Spinal cord (tissue), 10 donors: ENCODE measurements around the gene POU2F2. TPM values are rescaled to one million over a fixed set of nuclear protein-coding genes. Genes with fewer than 3 reads are reported as not detected.
A peak's percentile ranks its signal among the peaks of the same experiment; 100 is the strongest.

Source experiments
- DNase-seq, 6 donors: peaks; one replicate each; pipeline versions ENCODE4 v3.0.0 to v3.0.0-alpha.2; 2013 to 2015; ENCODE audit warnings: low spot score in 6 of 6, low read depth in 4 of 6
- H3K27ac ChIP-seq: one replicate; pipeline ENCODE4 v1.5.1; 2013; ENCODE audit warnings: low read depth, low read length, control low read depth
- H3K27me3 ChIP-seq: one replicate; pipeline ENCODE4 v1.6.1; 2013; ENCODE audit warnings: low read length; ENCODE audit not compliant: control insufficient read depth, insufficient read depth
- H3K36me3 ChIP-seq: one replicate; pipeline ENCODE4 v1.6.1; 2013; ENCODE audit warnings: low read length; ENCODE audit not compliant: control insufficient read depth, insufficient read depth
- H3K4me1 ChIP-seq: one replicate; pipeline ENCODE4 v1.6.1; 2013; ENCODE audit warnings: low read length; ENCODE audit not compliant: control insufficient read depth, insufficient read depth
- H3K4me3 ChIP-seq: one replicate; pipeline ENCODE4 v1.5.1; 2013; ENCODE audit warnings: low read depth, low read length, control low read depth
- H3K9me3 ChIP-seq: one replicate; pipeline ENCODE4 v1.6.1; 2013; ENCODE audit warnings: low read length; ENCODE audit not compliant: control insufficient read depth, insufficient read depth
- WGBS: methylation state at CpG from one replicate; pipeline ENCODE4 v1.1.5; 2013; ENCODE audit warnings: missing lambda C conversion rate; ENCODE audit not compliant: insufficient coverage; 5-methylcytosine and 5-hydroxymethylcytosine counted together
- polyA plus RNA-seq, 2 donors: library from polyadenylated mRNA; unstranded; fragments of 120-200 nt; gene quantifications; one replicate each; pipeline ENCODE4 v1.2.1, GENCODE V29; 2013; ENCODE audit not compliant: insufficient read length in 2 of 2
- total RNA-seq, 2 donors: library from RNA; depleted of rRNA in 1 of 2; stranded (reverse); fragments of 120-200 nt in 1 of 2; fragments of >200 nt in 1 of 2; gene quantifications; one replicate each; pipeline versions ENCODE4 v1.2.3 to v1.2.4, GENCODE V29; 2013 to 2014
- donor health status: healthy.

The POU2F2 gene
- total and polyA plus RNA-seq, 4 donors: 1.2 to 20.6 (median 10.4) TPM

DNA sequence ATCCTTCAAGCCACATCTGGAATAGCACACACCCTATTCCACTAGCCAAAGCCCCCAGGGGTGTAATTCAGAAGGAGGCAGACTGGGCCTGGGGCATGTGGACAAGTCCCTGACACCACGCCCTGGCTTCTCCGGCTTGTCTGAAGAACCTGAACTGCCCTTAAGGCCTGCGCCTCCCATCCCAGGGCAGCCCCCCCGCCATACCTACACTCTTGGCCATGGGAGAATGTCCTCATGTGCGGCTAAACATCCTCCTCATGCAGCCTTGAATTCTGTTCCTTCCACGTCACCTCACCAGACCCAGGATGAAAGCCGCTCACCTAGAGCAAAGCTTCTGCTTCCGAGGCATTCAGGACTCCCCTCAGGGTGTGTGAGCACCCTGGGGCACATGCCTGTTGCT lies 24.3 kb upstream of the POU2F2 start:
- no peak for DNase-seq
- Histone ChIP-seq H3K9me3 (no peaks in the 10 kb centered on the region), H3K36me3 (peaks cover 10% of the 10 kb centered on the region), H3K27me3 (no peaks in the 10 kb centered on the region), H3K27ac (no peak overlapping the region), H3K4me3 (no peak overlapping the region), H3K4me1 (peaks cover 52% of the 10 kb centered on the region)
- 88% methylated on average over 7 of the region's 8 CpGs for WGBS

DNA sequence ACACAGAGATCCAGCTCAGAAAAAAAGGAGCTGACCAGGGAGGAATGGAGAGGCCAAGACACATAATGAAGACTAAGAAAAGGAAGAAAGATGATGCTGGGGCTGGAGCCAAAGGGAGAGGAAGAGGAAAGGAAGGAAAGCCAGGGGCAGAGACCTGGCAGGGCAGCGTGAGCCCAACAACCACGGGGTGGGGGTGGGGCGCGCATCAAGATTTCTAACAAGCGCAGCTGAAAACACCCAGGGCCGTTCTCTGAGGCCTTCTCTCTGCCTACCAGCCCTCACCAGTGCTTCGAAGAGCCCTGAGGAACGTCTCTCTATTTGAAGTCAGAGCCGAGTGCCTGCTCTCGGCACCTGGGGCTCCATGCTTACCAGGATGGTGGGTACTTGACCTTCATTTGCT lies 23.6 kb upstream of the POU2F2 start:
- H3K4me1 ChIP-seq: peaks cover 58% of the 10 kb centered on the region
- no peaks in the 10 kb centered on the region for H3K9me3 ChIP-seq
- 49% methylated on average over 8 of the region's 10 CpGs for WGBS
- H3K4me3 ChIP-seq: no peak overlapping the region
- H3K36me3 ChIP-seq: peaks cover 10% of the 10 kb centered on the region
- DNase-seq: peak in 1 of 6 donors; percentile 47
- H3K27me3 ChIP-seq: no peaks in the 10 kb centered on the region
- H3K27ac ChIP-seq: no peak overlapping the region

DNA sequence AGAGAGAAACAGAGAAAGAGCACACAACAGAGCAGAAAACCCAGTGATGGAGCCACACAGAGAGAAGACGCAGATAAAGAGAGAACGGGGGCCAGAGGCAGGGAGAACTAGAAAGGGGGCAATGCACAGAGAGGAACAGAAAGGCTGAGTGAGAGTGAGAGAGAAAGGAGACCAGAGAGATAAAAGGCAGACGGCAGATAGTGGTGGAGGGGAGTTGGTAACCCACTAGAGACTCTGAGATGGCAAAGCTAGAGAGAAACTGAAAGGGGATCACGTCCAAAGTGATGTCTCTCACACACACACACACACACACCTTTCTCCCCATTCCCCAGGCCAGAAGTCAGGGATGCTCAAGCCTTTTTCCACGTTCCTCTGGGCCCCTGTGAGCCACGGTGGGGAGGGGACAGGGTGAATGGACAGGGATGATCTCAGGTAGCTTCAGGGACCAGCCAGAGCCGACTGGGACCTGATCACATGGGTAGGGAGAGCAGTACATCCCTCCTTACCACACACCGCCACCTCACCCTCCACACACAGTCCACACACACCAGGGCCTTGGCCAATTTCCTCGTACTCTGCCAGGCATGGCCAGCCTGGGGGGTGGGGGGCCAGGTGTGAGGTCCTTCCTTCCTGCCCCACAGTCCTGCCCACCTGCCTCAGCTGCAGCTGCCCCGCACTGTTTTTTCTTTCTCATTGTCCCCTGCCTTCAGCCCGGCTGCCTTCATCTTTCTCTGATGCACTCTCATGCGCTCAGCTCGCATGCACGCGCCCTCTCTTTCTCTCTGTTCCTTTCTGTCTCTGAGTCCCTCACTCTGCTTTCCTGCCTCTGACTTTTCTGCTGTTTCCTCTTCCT lies 22.5 kb upstream of the POU2F2 start:
- no peak overlapping the region for H3K4me3 ChIP-seq
- peak in 1 of 6 donors; percentile 37 for DNase-seq
- WGBS: 51% methylated on average over 9 of the region's 15 CpGs
- no peak overlapping the region for H3K27ac ChIP-seq
- no peaks in the 10 kb centered on the region for H3K27me3 ChIP-seq
- peaks cover 10% of the 10 kb centered on the region for H3K36me3 ChIP-seq
- no peaks in the 10 kb centered on the region for H3K9me3 ChIP-seq
- H3K4me1 ChIP-seq: peaks cover 66% of the 10 kb centered on the region

DNA sequence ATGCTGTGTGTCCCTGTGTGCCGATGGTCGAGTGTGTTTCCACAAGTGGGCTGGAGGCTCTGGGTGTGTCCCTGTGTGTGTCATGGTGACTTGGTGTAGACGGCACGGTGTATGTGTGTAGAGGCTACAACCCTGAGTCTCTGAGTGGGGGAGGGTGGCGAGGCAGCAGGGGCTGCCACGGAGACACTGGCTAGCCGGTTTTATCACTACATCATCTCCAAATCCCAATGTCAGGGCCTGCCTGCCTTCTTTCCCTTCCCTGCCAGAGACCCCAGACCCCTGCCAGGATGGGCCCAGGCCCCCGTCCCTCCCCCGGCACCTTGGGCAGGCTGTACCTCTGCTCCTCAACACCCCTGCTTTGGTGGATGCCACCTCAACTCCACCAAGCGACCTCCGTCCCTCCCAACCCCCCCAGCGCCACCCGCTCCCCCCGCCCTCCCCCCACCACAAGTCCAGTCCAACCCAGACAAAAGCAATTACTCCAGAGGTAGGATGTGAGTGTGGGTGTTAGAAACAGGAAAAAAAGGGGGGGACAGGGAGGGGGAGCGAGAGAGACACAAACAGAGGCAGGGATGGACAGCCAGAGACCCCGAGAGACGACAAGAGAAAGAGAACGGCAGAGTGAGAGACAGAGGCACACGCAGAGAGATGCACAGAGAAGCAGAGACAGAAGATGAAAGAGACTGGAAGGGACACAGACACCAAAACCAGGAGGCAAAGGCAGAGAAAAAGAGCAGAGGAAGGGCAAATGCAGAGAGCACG lies 21.6 kb upstream of the POU2F2 start:
- no peaks in the 10 kb centered on the region for H3K9me3 ChIP-seq
- H3K36me3 ChIP-seq: peaks cover 6% of the 10 kb centered on the region
- no peaks in the 10 kb centered on the region for H3K27me3 ChIP-seq
- H3K4me1 ChIP-seq: peaks cover 69% of the 10 kb centered on the region
- H3K4me3 ChIP-seq: no peak overlapping the region
- WGBS: 23% methylated on average over 12 of the region's 20 CpGs
- H3K27ac ChIP-seq: no peak overlapping the region
- peak in 1 of 6 donors; percentile 85 for DNase-seq

DNA sequence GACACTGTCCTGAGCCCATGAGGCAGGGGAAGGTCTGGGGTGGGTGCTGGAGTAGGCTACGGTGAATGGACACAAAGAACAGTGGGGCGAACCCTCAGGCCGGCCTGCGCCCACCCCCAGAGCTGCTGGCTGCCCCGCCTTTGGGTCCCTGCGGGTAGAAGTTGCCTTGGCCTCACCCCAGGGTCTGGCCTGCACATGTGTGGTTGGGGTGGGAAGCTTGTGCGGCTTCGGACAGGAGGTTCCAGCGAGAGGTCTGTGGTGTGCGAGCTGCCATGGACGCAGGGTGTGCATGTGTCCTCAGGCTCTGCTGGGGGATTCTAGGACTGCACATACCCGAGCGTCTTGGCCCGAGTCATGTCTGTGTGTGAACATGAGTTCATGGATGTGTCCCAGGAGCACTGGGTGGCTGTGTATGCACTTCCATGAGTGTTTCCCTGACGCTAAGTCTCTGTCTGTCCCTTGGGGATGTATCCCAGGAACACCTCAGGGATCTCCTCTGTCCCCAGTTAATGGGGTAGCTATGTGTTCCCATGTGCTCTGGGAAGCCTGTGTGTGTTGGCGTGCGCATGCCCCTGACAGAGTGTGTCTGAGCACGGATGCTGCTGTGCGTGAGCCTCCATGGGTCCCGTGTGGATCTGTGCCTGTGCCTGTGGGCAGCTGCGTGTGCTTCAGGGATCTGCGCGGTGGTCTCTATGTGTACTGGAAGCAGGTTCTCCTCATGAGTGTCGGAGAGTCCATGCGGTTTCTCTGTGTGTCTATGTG lies 20.8 kb upstream of the POU2F2 start:
- no peaks in the 10 kb centered on the region for H3K27me3 ChIP-seq
- H3K36me3 ChIP-seq: peaks cover 6% of the 10 kb centered on the region
- no peaks in the 10 kb centered on the region for H3K9me3 ChIP-seq
- peak in 1 of 6 donors; percentile 26 for DNase-seq
- no peak overlapping the region for H3K4me3 ChIP-seq
- H3K27ac ChIP-seq: no peak overlapping the region
- peaks cover 69% of the 10 kb centered on the region for H3K4me1 ChIP-seq
- WGBS: 76% methylated on average over 25 of the region's 25 CpGs

- Histone ChIP-seq H3K27me3 (no peaks in the 10 kb centered on the region), H3K9me3 (no peaks in the 10 kb centered on the region), H3K27ac (no peak overlapping the region), H3K4me3 (no peak overlapping the region), H3K36me3 (peaks cover 3% of the 10 kb centered on the region), H3K4me1 (peaks cover 69% of the 10 kb centered on the region)
- peak in 1 of 6 donors; percentile 61 for DNase-seq
- WGBS: 68% methylated on average over 9 of the region's 20 CpGs
Measured at GRCh38 chr19:42151782-42152684, 19.8 kb upstream of the POU2F2 start.

DNA sequence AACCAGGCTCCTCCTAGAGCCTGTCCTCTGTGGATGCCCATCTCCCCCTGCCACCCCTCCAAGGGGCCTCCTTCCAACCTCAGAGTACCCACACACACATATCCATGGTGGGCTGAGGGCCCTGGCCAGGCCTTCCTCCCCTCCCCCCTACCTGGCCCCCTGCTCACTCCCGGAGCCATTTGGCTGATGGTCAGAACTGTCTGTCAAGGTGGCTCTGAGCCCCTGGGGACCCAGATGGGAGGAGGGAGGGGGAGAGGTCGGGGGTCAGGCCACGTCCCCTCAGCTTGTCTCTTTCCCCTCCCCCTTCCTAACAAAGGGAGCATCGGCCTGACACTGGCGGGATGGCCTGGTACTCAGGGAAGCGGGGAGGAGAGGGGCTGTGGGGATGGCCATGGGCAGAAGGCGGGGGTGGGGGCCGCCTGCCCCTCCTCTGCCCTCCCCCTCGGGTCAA lies 18.7 kb upstream of the POU2F2 start:
- H3K27me3 ChIP-seq: no peaks in the 10 kb centered on the region

DNA sequence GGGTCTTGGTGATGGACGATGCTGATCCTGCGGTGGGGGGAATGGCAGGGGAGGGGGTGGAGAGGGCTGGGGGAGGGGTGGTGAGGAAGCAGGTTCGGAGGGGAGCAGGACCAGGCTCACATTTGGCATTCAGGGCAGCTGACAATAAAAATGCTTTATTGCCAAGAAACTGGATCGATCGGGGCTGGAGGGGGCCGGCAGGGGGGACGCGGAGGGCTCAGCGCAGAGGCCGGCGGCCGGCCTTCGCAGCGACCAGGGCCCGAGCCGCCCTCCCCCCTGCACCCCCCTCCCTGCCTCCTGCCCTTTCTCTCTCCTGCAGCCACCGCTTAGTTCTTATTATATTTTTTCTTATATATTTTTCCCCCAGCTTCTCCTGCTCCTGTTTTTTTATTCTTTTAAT lies 18.1 kb upstream of the POU2F2 start:
- WGBS: 0% methylated on average over 4 of the region's 17 CpGs
- Histone ChIP-seq H3K27ac (no peak overlapping the region), H3K4me3 (no peak overlapping the region), H3K27me3 (no peaks in the 10 kb centered on the region), H3K4me1 (peaks cover 56% of the 10 kb centered on the region), H3K9me3 (no peaks in the 10 kb centered on the region), H3K36me3 (peaks cover 2% of the 10 kb centered on the region)
- peak in 1 of 6 donors; percentile 83 for DNase-seq

More for the DNA sequence above, 18.7 kb upstream of the POU2F2 start:
- no peak overlapping the region for H3K4me3 ChIP-seq
- DNase-seq: no peak
- no CpG with 5 or more reads among the region's 9 CpGs for WGBS
- H3K4me1 ChIP-seq: peaks cover 61% of the 10 kb centered on the region
- no peaks in the 10 kb centered on the region for H3K9me3 ChIP-seq
- peaks cover 2% of the 10 kb centered on the region for H3K36me3 ChIP-seq
- H3K27ac ChIP-seq: no peak overlapping the region
